ENCODE results near the gene AGPS.

- TF ChIP-seq FOXP2 (optimal IDR thresholded peaks at IDR 0.05; ENCODE audit: control extremely low read depth, extremely low read length, insufficient read depth) (no peak), EZH2 (IDR thresholded peaks at IDR 0.05) (no peak), POLR2AphosphoS5 (IDR thresholded peaks at IDR 0.05; ENCODE audit: borderline replicate concordance, low read depth, low read length) (no peak)
Measured at GRCh38 chr2:177393203-177393755, 706 bp downstream of the AGPS start.
